Type B pancreatic cell (in vitro differentiated cells): Measurements from ENCODE around the gene TASP1. TPM values are rescaled to one million over a fixed set of nuclear protein-coding genes. Genes with fewer than 3 reads are reported as not detected.

Experiments
- DNase-seq: peaks from one replicate; pipeline ENCODE4 v3.0.0; 2021; ENCODE audit warnings: mixed read lengths; ENCODE audit not compliant: unreplicated experiment; ENCODE audit errors: extremely low spot score
- H3K27ac Mint-ChIP-seq: 2 replicates; pipeline ENCODE4 v1.8.0; 2021; ENCODE audit warnings: mild to moderate bottlenecking, mixed read lengths
- H3K27me3 Mint-ChIP-seq: 2 replicates; pipeline ENCODE4 v1.8.0; 2021; ENCODE audit warnings: mixed read lengths
- H3K36me3 Mint-ChIP-seq: 2 replicates; pipeline ENCODE4 v1.8.0; 2021; ENCODE audit warnings: mixed read lengths
- H3K4me1 Mint-ChIP-seq: one replicate; pipeline ENCODE4 v1.8.0; 2021; ENCODE audit warnings: mixed read lengths; ENCODE audit not compliant: unreplicated experiment
- H3K4me3 Mint-ChIP-seq: 2 replicates; pipeline ENCODE4 v1.8.0; 2021; ENCODE audit warnings: mild to moderate bottlenecking, mixed read lengths
- H3K9me3 Mint-ChIP-seq: 2 replicates; pipeline ENCODE4 v1.8.0; 2021; ENCODE audit warnings: mixed read lengths
- CTCF ChIP-seq: fragments of 200-600 bp; sonication (generic); conservative IDR thresholded peaks from 2 replicates; pipeline ENCODE4 v1.5.0; 2021; ENCODE audit warnings: antibody characterized with exemption, mild to moderate bottlenecking
- total RNA-seq: library from RNA; stranded (reverse); gene quantifications from 2 replicates; pipeline ENCODE4 v1.2.1, GENCODE V29; 2021; ENCODE audit warnings: low replicate concordance

TASP1 gene
- total RNA-seq, 1 donor from 2014 or later, result 16.7 TPM

GRCh38 chr20:13428684-13429083, 210.0 kb downstream of the TASP1 start:
- Mint-ChIP-seq H3K36me3 (peaks cover 21% of the 10 kb centered on the region), H3K4me3 (no peak overlapping the region), H3K4me1 (peaks cover 3% of the 10 kb centered on the region), H3K27ac (no peak overlapping the region), H3K9me3 (no peaks in the 10 kb centered on the region), H3K27me3 (no peaks in the 10 kb centered on the region)
- no peak for DNase-seq
- no peak for TF ChIP-seq CTCF

- Mint-ChIP-seq H3K4me1 (peaks cover 3% of the 10 kb centered on the region), H3K4me3 (no peak overlapping the region), H3K27me3 (no peaks in the 10 kb centered on the region), H3K36me3 (peaks cover 17% of the 10 kb centered on the region), H3K27ac (no peak overlapping the region), H3K9me3 (no peaks in the 10 kb centered on the region)
- no peak for DNase-seq
- TF ChIP-seq CTCF, result no peak
Measured at GRCh38 chr20:13426870-13427269, 211.9 kb downstream of the TASP1 start.

- Mint-ChIP-seq H3K9me3 (no peaks in the 10 kb centered on the region), H3K4me3 (no peak overlapping the region), H3K36me3 (peaks cover 8% of the 10 kb centered on the region), H3K27me3 (no peaks in the 10 kb centered on the region), H3K4me1 (peaks cover 11% of the 10 kb centered on the region), H3K27ac (no peak overlapping the region)
- DNase-seq, result no peak
- TF ChIP-seq CTCF, result no peak
Measured at GRCh38 chr20:13425381-13426135, 213.2 kb downstream of the TASP1 start.

DNA sequence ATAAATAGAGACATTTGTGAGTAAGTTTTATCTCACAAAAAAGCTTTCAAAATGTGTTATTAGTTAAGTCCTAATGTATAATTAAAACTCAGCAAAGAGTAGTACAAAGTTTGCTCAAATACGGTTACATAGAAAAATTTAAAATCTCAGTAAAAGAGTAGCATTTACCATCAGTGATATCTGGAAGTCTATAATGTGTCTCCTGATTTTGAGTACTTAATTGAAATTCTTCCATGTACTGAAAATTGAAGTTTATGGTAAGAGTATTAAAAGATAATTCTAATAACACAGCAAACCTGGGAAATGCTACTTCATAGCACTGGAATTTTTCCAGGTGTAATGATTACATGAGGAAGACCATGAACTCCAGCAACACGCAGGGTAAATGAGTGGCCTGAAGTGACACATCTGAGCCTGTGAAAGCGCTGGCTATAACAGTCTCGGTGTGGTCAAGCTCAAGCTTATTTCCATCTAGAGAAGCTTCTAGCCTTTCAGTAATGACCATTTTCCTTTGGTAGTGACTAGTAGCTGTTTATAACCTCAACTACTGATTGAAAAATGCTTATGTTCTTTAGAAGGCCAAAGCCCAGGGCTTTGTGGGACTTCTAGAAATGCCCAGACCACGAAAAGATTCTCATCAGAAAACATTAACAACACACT, 214.4 kb downstream of the TASP1 start:
- no peak for TF ChIP-seq CTCF
- H3K36me3 Mint-ChIP-seq, result peaks cover 4% of the 10 kb centered on the region
- peaks cover 12% of the 10 kb centered on the region for H3K4me1 Mint-ChIP-seq
- H3K9me3 Mint-ChIP-seq, result no peaks in the 10 kb centered on the region
- H3K4me3 Mint-ChIP-seq, result no peak overlapping the region
- H3K27ac Mint-ChIP-seq, result no peak overlapping the region
- no peaks in the 10 kb centered on the region for H3K27me3 Mint-ChIP-seq
- DNase-seq, result no peak

DNA sequence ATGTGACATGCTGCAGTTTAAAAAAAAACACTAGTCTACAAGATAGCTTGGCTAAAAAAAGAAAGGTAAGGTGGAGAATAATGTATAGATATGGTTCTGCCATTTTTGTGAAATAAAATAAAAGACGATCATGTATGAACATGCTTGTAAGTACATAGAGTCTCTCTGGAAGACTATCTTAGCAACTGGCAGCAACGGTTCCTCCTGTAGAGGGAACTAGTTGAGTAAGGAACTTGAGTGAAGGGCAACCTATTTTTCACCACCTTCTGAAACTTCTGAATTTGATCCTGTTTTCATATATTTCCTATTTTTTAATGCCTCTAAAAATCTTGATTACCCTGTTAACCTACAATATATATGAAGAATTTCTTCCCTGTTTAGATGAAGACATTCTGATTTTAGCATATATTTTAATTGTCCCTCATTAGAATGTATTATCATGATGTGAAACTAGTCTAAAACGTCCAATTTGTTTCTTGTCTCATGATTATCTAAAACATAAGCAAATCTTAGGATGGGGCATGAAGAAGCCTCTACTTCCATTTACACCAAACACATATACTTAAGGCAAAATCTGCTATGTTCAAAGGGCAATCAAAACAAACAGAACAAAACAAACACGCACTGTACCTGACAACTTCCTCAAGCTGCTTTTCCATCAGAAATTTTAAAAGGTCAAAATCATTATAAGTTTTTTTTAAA, 215.1 kb downstream of the TASP1 start:
- no peak overlapping the region for H3K27ac Mint-ChIP-seq
- no peak for TF ChIP-seq CTCF
- H3K27me3 Mint-ChIP-seq, result no peaks in the 10 kb centered on the region
- no peak overlapping the region for H3K4me3 Mint-ChIP-seq
- no peak for DNase-seq
- H3K9me3 Mint-ChIP-seq, result no peaks in the 10 kb centered on the region
- H3K4me1 Mint-ChIP-seq, result peaks cover 12% of the 10 kb centered on the region
- no peaks in the 10 kb centered on the region for H3K36me3 Mint-ChIP-seq
